Measurements from ENCODE around the gene GAL. TPM values are rescaled to one million over a fixed set of nuclear protein-coding genes. Genes with fewer than 3 reads are reported as not detected.
A peak's percentile ranks its signal among the peaks of the same experiment; 100 is the strongest.

GAL gene
- total and polyA plus RNA-seq, 3 experiments from 2014 or later, result 1.7 to 2.0 TPM; not detected in 1

- peak overlapping the region in 1 of 8 donors; percentile 61 for H3K27ac Mint-ChIP-seq
- H3K36me3 ChIP-seq (ENCODE audit: insufficient read depth, low read length), result no peaks in the 10 kb centered on the region
- no peak overlapping the region for H3K27ac ChIP-seq (ENCODE audit: low read depth, low read length)
- H3K9me3 Mint-ChIP-seq, result peaks cover 6 to 16% (median 13%) of the 10 kb centered on the region in 5 donors
- peaks cover 18% of the 10 kb centered on the region for H3K4me1 ChIP-seq (ENCODE audit: insufficient read depth, low read length)
- H3K4me3 Mint-ChIP-seq, result no peak overlapping the region
- H3K9me3 ChIP-seq (ENCODE audit: low read length), result no peaks in the 10 kb centered on the region
- H3K4me3 ChIP-seq (ENCODE audit: low read length), result no peak overlapping the region
- H3K36me3 Mint-ChIP-seq, result peaks cover 0 to 11% (median 0%) of the 10 kb centered on the region in 3 donors
- H3K27me3 ChIP-seq (ENCODE audit: insufficient read depth, low read length, poor library complexity, severe bottlenecking), result no peaks in the 10 kb centered on the region
- CTCF ChIA-PET, result no interaction called here
- peaks cover 20 to 27% (median 21%) of the 10 kb centered on the region in 3 donors for H3K4me1 Mint-ChIP-seq
- no peak for DNase-seq
- POLR2A ChIA-PET, result no interaction called here
- peaks cover 28 to 29% of the 10 kb centered on the region in 2 donors for H3K27me3 Mint-ChIP-seq
Observed at GRCh38 chr11:68693484-68693882, 9.1 kb downstream of the GAL start.

GRCh38 chr11:68694431-68695297 lies 10.3 kb downstream of the GAL start:
- H3K27me3 ChIP-seq (ENCODE audit: insufficient read depth, low read length, poor library complexity, severe bottlenecking), result no peaks in the 10 kb centered on the region
- ChIA-PET CTCF (no interaction called here), POLR2A (no interaction called here)
- no peak for DNase-seq
- peaks cover 19 to 20% (median 20%) of the 10 kb centered on the region in 3 donors for H3K4me1 Mint-ChIP-seq
- H3K4me3 Mint-ChIP-seq, result no peak overlapping the region
- H3K27me3 Mint-ChIP-seq, result peaks cover 24 to 33% of the 10 kb centered on the region in 2 donors
- H3K4me1 ChIP-seq (ENCODE audit: insufficient read depth, low read length), result peaks cover 17% of the 10 kb centered on the region
- no peaks in the 10 kb centered on the region for H3K9me3 ChIP-seq (ENCODE audit: low read length)
- H3K4me3 ChIP-seq (ENCODE audit: low read length), result no peak overlapping the region
- H3K36me3 Mint-ChIP-seq, result peaks cover 0 to 11% (median 0%) of the 10 kb centered on the region in 3 donors
- H3K36me3 ChIP-seq (ENCODE audit: insufficient read depth, low read length), result no peaks in the 10 kb centered on the region
- peak overlapping the region in 1 of 8 donors; percentile 21 for H3K27ac Mint-ChIP-seq
- no peak overlapping the region for H3K27ac ChIP-seq (ENCODE audit: low read depth, low read length)
- H3K9me3 Mint-ChIP-seq, result peaks cover 6 to 20% (median 13%) of the 10 kb centered on the region in 5 donors

DNA sequence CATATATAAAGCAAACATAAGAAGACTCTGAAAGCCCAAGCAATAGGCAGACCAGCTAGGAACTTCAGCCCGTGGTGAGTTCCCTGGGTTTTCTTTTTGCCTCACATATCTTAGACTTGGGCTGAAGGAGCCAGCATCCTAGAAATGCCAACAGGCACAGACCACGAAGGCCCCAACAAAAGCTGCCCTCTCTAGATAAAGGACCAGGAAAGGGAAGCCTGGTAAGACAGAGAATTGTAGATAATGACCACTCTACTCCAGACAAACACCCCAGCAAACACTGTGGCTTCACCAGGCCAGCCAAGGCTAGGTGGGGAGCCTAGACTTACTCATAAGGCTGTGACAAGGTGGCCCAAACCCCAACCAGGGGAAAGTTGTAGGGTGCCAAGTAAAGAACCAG lies 11.2 kb downstream of the GAL start:
- Mint-ChIP-seq H3K27me3 (peaks cover 23 to 35% of the 10 kb centered on the region in 2 donors), H3K4me3 (no peak overlapping the region), H3K4me1 (peaks cover 10 to 11% (median 11%) of the 10 kb centered on the region in 3 donors), H3K27ac (no peak overlapping the region), H3K9me3 (peaks cover 6 to 20% (median 13%) of the 10 kb centered on the region in 5 donors), H3K36me3 (peaks cover 0 to 11% (median 0%) of the 10 kb centered on the region in 3 donors)
- Histone ChIP-seq H3K36me3 (ENCODE audit: insufficient read depth, low read length) (no peaks in the 10 kb centered on the region), H3K4me1 (ENCODE audit: insufficient read depth, low read length) (peaks cover 9% of the 10 kb centered on the region), H3K9me3 (ENCODE audit: low read length) (no peaks in the 10 kb centered on the region), H3K4me3 (ENCODE audit: low read length) (no peak overlapping the region), H3K27ac (ENCODE audit: low read depth, low read length) (no peak overlapping the region), H3K27me3 (ENCODE audit: insufficient read depth, low read length, poor library complexity, severe bottlenecking) (no peaks in the 10 kb centered on the region)
- ChIA-PET POLR2A (no interaction called here), CTCF (no interaction called here)
- DNase-seq, result no peak

DNA sequence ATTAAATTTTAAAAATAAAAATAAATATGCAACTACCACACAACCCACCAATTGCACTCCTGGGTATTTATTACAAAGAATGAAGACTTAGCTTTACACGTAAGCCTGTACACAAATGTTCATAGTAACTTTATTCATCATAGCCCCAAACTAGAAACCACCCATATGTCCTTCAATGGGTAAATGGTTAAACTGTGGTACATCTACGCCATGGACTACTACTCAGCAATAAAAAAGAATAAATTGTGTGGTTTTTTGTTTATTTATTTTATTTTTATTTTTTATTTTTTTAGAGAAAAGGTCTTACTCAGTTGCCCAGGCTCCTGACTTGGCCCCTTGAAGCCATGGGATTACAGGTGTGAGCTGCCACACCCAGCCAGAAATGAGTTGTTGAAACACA lies 14.6 kb downstream of the GAL start:
- peaks cover 0 to 11% (median 0%) of the 10 kb centered on the region in 3 donors for H3K36me3 Mint-ChIP-seq
- peaks cover 4% of the 10 kb centered on the region for H3K27me3 ChIP-seq (ENCODE audit: insufficient read depth, low read length, poor library complexity, severe bottlenecking)
- H3K27me3 Mint-ChIP-seq, result peaks cover 25 to 40% of the 10 kb centered on the region in 2 donors
- H3K4me3 Mint-ChIP-seq, result no peak overlapping the region
- POLR2A ChIA-PET, result no interaction called here
- peaks cover 6 to 20% (median 13%) of the 10 kb centered on the region in 5 donors for H3K9me3 Mint-ChIP-seq
- H3K4me1 ChIP-seq (ENCODE audit: insufficient read depth, low read length), result no peaks in the 10 kb centered on the region
- H3K27ac ChIP-seq (ENCODE audit: low read depth, low read length), result no peak overlapping the region
- no peaks in the 10 kb centered on the region for H3K9me3 ChIP-seq (ENCODE audit: low read length)
- H3K36me3 ChIP-seq (ENCODE audit: insufficient read depth, low read length), result no peaks in the 10 kb centered on the region
- CTCF ChIA-PET, result no interaction called here
- no peaks in the 10 kb centered on the region for H3K4me1 Mint-ChIP-seq
- no peak overlapping the region for H3K27ac Mint-ChIP-seq
- H3K4me3 ChIP-seq (ENCODE audit: low read length), result no peak overlapping the region
- no peak for DNase-seq

DNA sequence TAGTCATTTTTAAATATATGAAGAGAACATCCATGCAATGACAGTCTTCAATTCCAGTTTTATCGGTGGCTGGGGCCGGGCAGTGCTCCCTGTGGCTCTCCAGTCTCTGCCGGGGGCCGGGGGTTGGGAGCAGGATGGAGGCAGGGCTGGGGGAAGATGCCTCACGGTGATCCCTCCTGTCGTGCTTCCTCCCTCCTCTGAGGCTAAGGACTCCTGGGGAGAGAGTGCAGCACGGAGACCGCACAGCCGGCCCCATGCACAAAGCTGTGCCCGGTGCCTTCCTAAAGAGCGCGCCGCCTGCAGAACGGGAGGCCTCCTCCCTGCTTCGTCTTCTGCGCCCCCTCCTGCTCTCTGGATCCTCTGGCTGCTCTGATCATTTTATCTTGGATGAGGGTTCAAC lies 20.5 kb downstream of the GAL start:
- Histone ChIP-seq H3K36me3 (ENCODE audit: insufficient read depth, low read length) (no peaks in the 10 kb centered on the region), H3K9me3 (ENCODE audit: low read length) (no peaks in the 10 kb centered on the region), H3K4me3 (ENCODE audit: low read length) (no peak overlapping the region), H3K4me1 (ENCODE audit: insufficient read depth, low read length) (no peaks in the 10 kb centered on the region), H3K27me3 (ENCODE audit: insufficient read depth, low read length, poor library complexity, severe bottlenecking) (peaks cover 4% of the 10 kb centered on the region), H3K27ac (ENCODE audit: low read depth, low read length) (no peak overlapping the region)
- Mint-ChIP-seq H3K9me3 (no peaks in the 10 kb centered on the region), H3K27me3 (peaks cover 5 to 14% of the 10 kb centered on the region in 2 donors), H3K4me1 (no peaks in the 10 kb centered on the region), H3K27ac (no peak overlapping the region), H3K4me3 (no peak overlapping the region), H3K36me3 (no peaks in the 10 kb centered on the region)
- ChIA-PET POLR2A (no interaction called here), CTCF (no interaction called here)
- DNase-seq, result no peak

DNA sequence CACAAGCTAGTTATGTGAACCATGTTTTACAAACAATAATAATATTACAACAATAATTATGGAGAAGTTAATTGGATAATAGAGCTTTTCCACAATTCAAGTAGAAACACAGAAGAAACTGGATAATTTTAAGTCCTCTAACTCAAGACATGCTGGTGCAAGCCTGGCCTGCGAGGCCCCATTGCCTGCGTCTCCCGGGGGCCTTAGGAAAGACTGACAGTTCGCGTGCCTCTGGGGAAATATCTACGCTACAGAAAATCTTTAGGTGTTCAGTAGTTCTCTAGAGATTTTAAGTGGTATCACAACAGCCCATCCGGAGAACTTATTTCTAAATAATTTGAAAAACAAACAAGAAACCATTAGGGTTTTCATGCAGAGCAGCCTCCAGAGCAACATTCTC lies 23.2 kb downstream of the GAL start:
- H3K4me3 ChIP-seq (ENCODE audit: low read length), result no peak overlapping the region
- H3K36me3 Mint-ChIP-seq, result peaks cover 0 to 6% (median 0%) of the 10 kb centered on the region in 3 donors
- no peaks in the 10 kb centered on the region for H3K4me1 ChIP-seq (ENCODE audit: insufficient read depth, low read length)
- CTCF ChIA-PET, result no interaction called here
- no peak overlapping the region for H3K27ac ChIP-seq (ENCODE audit: low read depth, low read length)
- H3K4me1 Mint-ChIP-seq, result no peaks in the 10 kb centered on the region
- peaks cover 0 to 2% of the 10 kb centered on the region in 2 donors for H3K27me3 Mint-ChIP-seq
- POLR2A ChIA-PET, result no interaction called here
- H3K36me3 ChIP-seq (ENCODE audit: insufficient read depth, low read length), result no peaks in the 10 kb centered on the region
- no peak for DNase-seq
- H3K27ac Mint-ChIP-seq, result no peak overlapping the region
- H3K27me3 ChIP-seq (ENCODE audit: insufficient read depth, low read length, poor library complexity, severe bottlenecking), result peaks cover 4% of the 10 kb centered on the region
- H3K4me3 Mint-ChIP-seq, result no peak overlapping the region
- no peaks in the 10 kb centered on the region for H3K9me3 ChIP-seq (ENCODE audit: low read length)
- H3K9me3 Mint-ChIP-seq, result no peaks in the 10 kb centered on the region

DNA sequence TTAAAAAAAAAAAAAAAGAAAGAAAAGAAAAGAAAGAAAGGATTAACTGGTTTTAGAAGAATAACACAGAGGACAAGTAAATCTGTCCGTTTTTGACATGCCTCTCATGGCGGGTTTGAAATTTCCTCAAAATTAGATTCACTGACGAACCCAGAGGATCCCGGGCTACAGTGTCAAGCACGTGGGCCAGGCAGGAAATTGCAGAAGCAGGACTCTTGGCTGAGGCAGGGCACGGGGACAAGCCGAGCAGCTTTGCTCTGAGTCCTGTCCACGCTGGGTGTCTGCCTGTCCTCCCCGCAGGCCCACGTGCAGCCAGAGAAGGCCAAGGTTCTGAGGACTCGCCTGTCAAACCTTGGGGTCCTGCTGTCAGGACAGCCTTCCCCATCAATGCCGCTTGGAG lies 24.7 kb downstream of the GAL start:
- no peak for DNase-seq

DNA sequence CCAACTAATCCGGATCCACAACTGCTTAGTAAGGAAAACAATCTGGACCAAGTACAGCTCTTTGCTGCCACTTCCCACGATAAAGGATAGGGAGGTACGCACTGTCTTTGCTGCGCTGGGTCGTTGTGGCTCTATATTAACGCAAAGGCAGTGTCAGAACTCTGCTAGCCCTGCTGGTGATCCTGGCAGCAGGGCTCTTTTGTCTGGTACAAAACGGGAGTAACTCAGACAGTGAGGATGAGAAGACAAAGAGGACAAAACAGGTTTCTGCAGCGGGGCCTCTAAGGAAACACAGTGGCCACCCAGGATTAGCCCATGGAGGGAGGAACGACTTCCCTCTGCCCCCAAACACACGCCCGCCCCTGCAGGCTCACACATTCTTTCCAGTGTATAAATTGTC lies 26.1 kb downstream of the GAL start:
- H3K4me3 ChIP-seq (ENCODE audit: low read length), result no peak overlapping the region
- ChIA-PET CTCF (no interaction called here), POLR2A (no interaction called here)
- no peaks in the 10 kb centered on the region for H3K27me3 ChIP-seq (ENCODE audit: insufficient read depth, low read length, poor library complexity, severe bottlenecking)
- no peaks in the 10 kb centered on the region for H3K9me3 ChIP-seq (ENCODE audit: low read length)
- Mint-ChIP-seq H3K4me1 (no peaks in the 10 kb centered on the region), H3K27ac (no peak overlapping the region), H3K4me3 (no peak overlapping the region), H3K9me3 (no peaks in the 10 kb centered on the region), H3K27me3 (no peaks in the 10 kb centered on the region), H3K36me3 (peaks cover 0 to 6% (median 0%) of the 10 kb centered on the region in 3 donors)
- DNase-seq, result no peak
- H3K27ac ChIP-seq (ENCODE audit: low read depth, low read length), result no peak overlapping the region
- H3K4me1 ChIP-seq (ENCODE audit: insufficient read depth, low read length), result no peaks in the 10 kb centered on the region
- no peaks in the 10 kb centered on the region for H3K36me3 ChIP-seq (ENCODE audit: insufficient read depth, low read length)

More for the DNA sequence above, 24.7 kb downstream of the GAL start:
- Histone ChIP-seq H3K36me3 (ENCODE audit: insufficient read depth, low read length) (no peaks in the 10 kb centered on the region), H3K4me3 (ENCODE audit: low read length) (no peak overlapping the region), H3K27me3 (ENCODE audit: insufficient read depth, low read length, poor library complexity, severe bottlenecking) (no peaks in the 10 kb centered on the region), H3K27ac (ENCODE audit: low read depth, low read length) (no peak overlapping the region), H3K4me1 (ENCODE audit: insufficient read depth, low read length) (no peaks in the 10 kb centered on the region), H3K9me3 (ENCODE audit: low read length) (no peaks in the 10 kb centered on the region)
- Mint-ChIP-seq H3K4me1 (no peaks in the 10 kb centered on the region), H3K27ac (peak overlapping the region in 1 of 8 donors; percentile 82), H3K4me3 (no peak overlapping the region), H3K9me3 (no peaks in the 10 kb centered on the region), H3K27me3 (peaks cover 0 to 2% of the 10 kb centered on the region in 2 donors), H3K36me3 (peaks cover 0 to 6% (median 0%) of the 10 kb centered on the region in 3 donors)
- ChIA-PET CTCF (no interaction called here), POLR2A (no interaction called here)

Measured in CD8-positive, alpha-beta memory T cell (primary cell).